ENCODE measurements around the gene NAP1L4.

NAP1L4 gene

GRCh38 chr11:2991452-2992233 is 486 bp downstream of the NAP1L4 start:
- DNase-seq, result peak; percentile 68

DNA sequence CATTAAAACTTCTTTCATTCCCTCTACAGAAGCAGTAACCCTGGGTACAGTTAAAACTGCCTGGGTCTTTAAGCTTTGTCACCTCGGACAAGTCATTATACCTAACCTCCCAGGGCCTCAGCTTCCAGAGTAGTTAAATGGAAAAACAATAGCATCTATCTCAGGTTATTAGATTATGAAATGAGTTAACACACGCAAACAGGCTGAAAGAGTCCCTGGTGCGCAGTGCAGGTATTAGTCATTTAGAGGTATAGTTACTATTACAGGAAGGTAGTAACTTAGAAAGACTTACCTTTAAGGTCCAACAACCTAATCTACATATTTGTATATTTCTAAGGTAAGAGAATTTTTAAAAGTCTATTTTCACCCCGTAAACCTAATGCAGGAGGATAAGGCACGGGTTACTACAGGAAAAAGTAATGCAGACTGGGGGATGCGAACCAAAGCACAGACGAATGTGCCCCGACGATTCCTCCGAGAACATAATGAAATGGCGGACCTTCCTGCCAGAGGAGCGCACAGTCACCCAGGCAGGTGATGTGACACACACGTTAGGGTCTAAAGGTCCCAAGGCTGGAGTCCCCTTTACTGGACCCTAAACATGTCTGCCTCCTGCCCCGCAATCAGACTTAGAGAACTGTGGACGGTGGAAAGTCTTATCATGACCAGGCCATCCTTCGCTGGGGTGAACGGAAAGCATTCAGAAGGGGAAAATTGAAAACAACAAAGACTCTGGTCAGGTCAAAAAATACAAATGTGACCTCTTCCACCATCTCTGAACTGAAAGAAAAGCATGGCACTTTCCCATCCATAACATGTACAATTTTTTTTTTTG is 1.3 kb downstream of the NAP1L4 start:
- DNase-seq, result peak; percentile 42

GRCh38 chr11:2989551-2989950 is 2.6 kb downstream of the NAP1L4 start:
- DNase-seq, result no peak

DNA sequence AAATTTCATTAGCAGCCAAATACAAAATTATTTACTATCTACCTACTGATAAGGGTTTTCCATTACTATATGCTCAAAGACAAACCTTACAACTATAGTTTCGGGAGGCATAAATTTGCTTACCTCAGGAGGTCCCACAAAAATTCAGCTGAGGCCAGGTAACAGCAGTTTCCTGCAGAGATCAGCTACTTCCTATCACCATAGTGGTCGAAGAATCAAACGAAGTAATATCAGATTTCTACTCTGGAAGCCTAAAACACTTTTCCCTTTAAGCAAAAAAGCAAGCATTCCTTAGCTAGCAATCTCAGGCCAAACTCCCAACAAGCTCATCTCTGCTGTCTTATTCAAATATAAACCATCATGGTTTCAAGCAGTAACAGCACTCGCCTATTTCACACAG is 3.1 kb downstream of the NAP1L4 start:
- DNase-seq, result no peak

GRCh38 chr11:2987881-2988861 is 4.0 kb downstream of the NAP1L4 start:
- DNase-seq, result no peak

GRCh38 chr11:2983908-2984307 is 8.2 kb downstream of the NAP1L4 start:
- no peak for DNase-seq

DNA sequence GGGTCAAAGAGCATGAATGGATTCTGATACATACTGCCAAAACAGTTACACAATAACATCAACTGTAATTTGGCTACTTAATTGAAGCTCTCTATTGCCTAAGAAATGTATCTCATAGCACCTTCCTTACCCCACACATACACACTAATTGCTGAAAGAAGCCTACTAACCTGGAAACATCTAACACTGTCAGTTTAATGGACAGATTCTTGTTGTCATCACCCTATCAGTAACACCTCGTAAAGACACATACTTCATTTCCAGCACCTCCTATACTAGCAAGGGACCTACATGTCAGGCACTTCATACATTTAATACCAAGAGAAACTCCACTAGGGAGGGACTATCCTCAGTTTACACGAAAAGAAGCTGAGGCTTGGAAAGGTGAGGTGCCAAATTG is 9.9 kb downstream of the NAP1L4 start:
- no peak for DNase-seq

DNA sequence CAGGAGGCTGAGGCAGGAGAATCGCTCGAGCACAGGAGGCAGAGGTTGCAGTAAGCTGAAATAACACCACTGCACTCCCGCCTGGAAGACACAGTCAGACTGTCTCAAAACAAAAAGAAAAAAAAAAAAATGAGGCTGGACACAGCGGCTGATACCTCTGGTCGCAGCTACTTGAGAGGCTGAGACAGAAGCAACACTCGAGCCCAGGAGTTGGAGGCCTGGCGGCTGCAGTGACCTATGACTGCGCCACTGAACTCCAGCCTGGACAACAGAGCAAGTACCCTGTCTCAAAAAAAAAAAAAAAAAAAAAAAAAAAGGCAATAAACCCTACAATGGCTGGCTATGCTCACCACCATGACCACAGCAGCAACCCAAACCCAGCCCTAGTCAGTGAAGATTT is 11.0 kb downstream of the NAP1L4 start:
- DNase-seq, result no peak

DNA sequence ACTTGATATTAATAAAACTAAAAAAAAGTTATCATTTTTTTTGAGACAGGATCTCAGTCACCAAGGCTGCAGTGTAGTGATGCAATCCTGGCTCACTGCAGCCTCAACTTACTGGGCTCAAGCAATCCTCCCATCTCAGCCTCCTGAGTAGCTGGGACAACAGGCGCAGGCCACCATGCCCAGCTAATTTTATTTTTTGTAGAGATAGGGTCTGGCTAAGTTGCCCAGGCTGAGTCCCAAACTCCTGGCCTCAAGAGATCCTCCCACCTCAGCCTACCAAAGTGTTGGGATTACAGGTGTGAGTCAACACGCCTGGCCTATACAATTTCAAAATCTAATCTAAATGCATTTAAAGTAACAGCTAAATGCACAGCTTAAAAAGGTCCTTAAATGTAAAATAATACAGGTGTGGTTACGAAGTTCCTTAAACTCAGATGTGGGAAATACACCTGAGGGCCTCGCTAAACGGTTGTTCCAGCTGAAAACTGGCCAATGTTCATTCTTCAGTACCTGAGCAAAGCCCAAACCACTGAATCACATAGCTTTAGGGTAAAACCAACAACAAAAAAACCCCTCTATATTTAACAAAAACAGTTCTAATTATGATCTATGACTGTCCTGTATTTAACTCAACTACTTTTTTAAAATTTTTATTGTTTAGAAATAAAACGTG is 11.8 kb downstream of the NAP1L4 start:
- no peak for DNase-seq

DNA sequence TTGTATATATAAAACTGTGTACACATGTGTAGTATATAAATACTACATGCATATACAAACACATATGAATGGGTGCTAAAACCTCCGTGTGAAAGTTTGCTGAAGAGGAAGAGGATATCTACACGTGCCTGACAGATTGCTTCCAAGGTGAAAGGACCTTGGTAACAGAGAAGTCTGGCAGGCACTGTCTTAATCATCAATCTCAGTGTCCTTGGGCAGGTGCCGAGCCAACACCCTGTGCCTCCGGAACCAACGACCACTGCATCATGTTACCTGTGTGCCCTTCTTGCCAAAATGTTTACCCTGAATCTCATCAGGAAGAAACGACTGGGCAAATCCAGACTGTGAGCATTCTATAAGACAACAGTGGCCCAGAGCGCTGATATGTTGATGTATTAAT is 15.0 kb downstream of the NAP1L4 start:
- DNase-seq, result no peak

GRCh38 chr11:2976294-2977063 is 15.7 kb downstream of the NAP1L4 start:
- DNase-seq, result no peak

DNA sequence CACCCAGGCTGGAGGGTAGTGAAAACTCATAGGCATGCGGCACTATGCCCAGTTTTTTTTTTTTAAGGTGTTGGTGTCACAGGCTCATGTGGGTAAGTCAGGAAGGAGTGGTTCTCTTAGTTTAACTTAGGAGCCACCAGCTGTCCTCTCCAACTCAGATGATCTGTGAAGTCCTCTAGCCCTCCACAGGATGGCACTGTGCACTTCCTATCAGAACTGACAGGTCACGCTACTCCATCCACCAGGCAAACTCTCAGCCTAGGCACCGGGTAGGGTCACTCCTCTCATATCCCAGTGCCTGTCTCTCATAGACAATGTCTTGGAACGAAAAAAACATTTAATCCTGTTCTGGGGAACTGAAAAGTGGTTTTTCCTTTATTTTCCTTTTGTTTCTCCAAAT is 16.5 kb downstream of the NAP1L4 start:
- DNase-seq, result peak; percentile 5

GRCh38 chr11:2974272-2974671 is 17.9 kb downstream of the NAP1L4 start:
- no peak for DNase-seq

- DNase-seq, result no peak
Measured at GRCh38 chr11:2968341-2968900, 23.7 kb downstream of the NAP1L4 start.

GRCh38 chr11:2964782-2965181 is 27.3 kb downstream of the NAP1L4 start:
- no peak for DNase-seq

- no peak for DNase-seq
Measured at GRCh38 chr11:2963761-2964160, 28.4 kb downstream of the NAP1L4 start.

- DNase-seq, result no peak
Measured at GRCh38 chr11:2963112-2963754, 28.9 kb downstream of the NAP1L4 start.

GRCh38 chr11:2961080-2961479 is 31.0 kb downstream of the NAP1L4 start:
- no peak for DNase-seq

DNA sequence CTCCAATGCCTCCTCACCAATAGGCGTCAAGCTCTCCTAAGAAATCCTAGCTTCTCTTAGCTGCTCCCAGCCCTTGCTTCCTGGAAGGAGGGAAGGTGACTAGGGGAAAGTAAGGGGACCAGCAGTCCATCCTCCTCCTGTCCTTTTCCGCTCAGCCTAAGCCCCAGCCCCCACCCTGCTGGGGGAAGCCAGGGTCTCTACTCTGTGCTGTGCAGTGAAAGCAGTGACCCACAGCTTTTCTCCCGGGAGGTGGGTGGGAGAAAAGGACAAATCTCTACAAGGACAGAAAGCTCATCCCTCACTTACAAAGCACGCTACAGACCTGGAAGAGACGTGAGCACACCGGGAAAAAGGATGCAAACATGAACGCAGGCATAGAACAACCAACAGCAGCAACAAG is 32.0 kb downstream of the NAP1L4 start:
- no peak for DNase-seq

- DNase-seq, result no peak
Measured at GRCh38 chr11:2958251-2958650, 33.9 kb downstream of the NAP1L4 start.

Data from kidney glomerular epithelial cell (primary cell).